ENCODE measurements around the gene ACSL6.

The ACSL6 gene

DNA sequence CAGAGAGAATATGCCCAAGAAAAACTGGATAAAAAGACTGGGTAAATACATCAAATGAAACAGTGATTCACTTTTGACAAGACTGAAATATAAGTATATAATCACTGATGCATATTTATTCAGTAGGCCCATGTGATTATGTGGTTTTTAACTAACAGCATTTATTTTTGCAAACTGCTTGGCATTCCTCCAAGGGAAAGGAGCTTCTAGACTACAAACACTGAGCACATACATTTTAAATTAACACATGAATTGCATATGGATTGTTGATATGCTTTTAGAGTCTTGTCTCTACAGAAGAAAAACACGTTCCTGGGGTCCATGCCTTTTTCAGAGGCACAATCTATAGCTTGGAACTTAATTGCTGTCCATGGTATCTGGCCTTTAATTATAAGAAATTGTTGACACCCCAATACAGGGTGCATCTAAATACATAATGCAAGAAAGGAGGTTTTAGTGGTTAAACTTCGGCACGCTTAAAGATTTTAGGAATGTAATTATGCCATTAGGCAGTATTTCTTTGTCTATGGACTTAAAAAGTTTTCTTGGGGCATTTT, 59.1 kb downstream of the ACSL6 start:
- TF ChIP-seq PRDM4 (tag by site-specific recombination; IDR thresholded peaks at IDR 0.05) = no peak
- peak; percentile 85 for TF ChIP-seq REST (tag by site-specific recombination; IDR thresholded peaks at IDR 0.05)
- Histone ChIP-seq H3K27ac (ENCODE audit: extremely low read depth, low read depth, low read length) (no peak overlapping the region), H3K4me1 (ENCODE audit: control insufficient read depth, insufficient read depth, low read length) (no peaks in the 10 kb centered on the region), H3K4me3 (ENCODE audit: low read depth, low read length) (no peak overlapping the region), H3K36me3 (ENCODE audit: control insufficient read depth in 2 of 2, insufficient read depth in 1 of 2, low read length in 2 of 2) (no peaks in the 10 kb centered on the region), H3K9me3 (ENCODE audit: control insufficient read depth, insufficient read depth, low read depth, low read length) (no peaks in the 10 kb centered on the region)
- CTCF ChIA-PET = no interaction called here
- POLR2A ChIA-PET = no interaction called here

GRCh38 chr5:131950706-131951105, 60.8 kb downstream of the ACSL6 start:
- ChIA-PET POLR2A (no interaction called here), CTCF (no interaction called here)
- no peaks in the 10 kb centered on the region for H3K9me3 ChIP-seq (ENCODE audit: control insufficient read depth, insufficient read depth, low read depth, low read length)
- no peaks in the 10 kb centered on the region for H3K36me3 ChIP-seq (ENCODE audit: control insufficient read depth in 2 of 2, insufficient read depth in 1 of 2, low read length in 2 of 2)
- H3K27ac ChIP-seq (ENCODE audit: extremely low read depth, low read depth, low read length) = no peak overlapping the region
- H3K4me1 ChIP-seq (ENCODE audit: control insufficient read depth, insufficient read depth, low read length) = no peaks in the 10 kb centered on the region
- H3K4me3 ChIP-seq (ENCODE audit: low read depth, low read length) = no peak overlapping the region
- TF ChIP-seq ZNF639 (tag by site-specific recombination; IDR thresholded peaks at IDR 0.05) (no peak), ZNF391 (tag by site-specific recombination; IDR thresholded peaks at IDR 0.05; ENCODE audit: borderline replicate concordance, low read depth) (no peak), SP3 (tag by site-specific recombination; IDR thresholded peaks at IDR 0.05) (no peak), ZNF792 (tag by site-specific recombination; IDR thresholded peaks at IDR 0.05) (no peak), ZNF416 (tag by site-specific recombination; IDR thresholded peaks at IDR 0.05) (no peak), YY2 (tag by site-specific recombination; IDR thresholded peaks at IDR 0.05) (no peak), ZNF544 (tag by site-specific recombination; IDR thresholded peaks at IDR 0.05) (no peak), ZNF677 (tag by site-specific recombination; IDR thresholded peaks at IDR 0.05) (no peak), PRDM1 (tag by site-specific recombination; IDR thresholded peaks at IDR 0.05) (no peak), ZNF664 (tag by site-specific recombination; IDR thresholded peaks at IDR 0.05) (no peak), ZNF292 (tag by site-specific recombination; IDR thresholded peaks at IDR 0.05; ENCODE audit: borderline replicate concordance, low read depth) (no peak), ZNF560 (tag by site-specific recombination; IDR thresholded peaks at IDR 0.05; ENCODE audit: borderline replicate concordance) (no peak), ZNF777 (tag by site-specific recombination; IDR thresholded peaks at IDR 0.05; ENCODE audit: borderline replicate concordance) (no peak), SCRT1 (tag by site-specific recombination; IDR thresholded peaks at IDR 0.05; ENCODE audit: borderline replicate concordance) (no peak), ZNF548 (tag by site-specific recombination; IDR thresholded peaks at IDR 0.05) (no peak), ZNF341 (tag by site-specific recombination; IDR thresholded peaks at IDR 0.05; ENCODE audit: low read depth) (no peak), HOXA7 (CRISPR knock-in tag; IDR thresholded peaks at IDR 0.05; ENCODE audit: borderline replicate concordance) (no peak)
- TF ChIP-seq, protein P1, sequence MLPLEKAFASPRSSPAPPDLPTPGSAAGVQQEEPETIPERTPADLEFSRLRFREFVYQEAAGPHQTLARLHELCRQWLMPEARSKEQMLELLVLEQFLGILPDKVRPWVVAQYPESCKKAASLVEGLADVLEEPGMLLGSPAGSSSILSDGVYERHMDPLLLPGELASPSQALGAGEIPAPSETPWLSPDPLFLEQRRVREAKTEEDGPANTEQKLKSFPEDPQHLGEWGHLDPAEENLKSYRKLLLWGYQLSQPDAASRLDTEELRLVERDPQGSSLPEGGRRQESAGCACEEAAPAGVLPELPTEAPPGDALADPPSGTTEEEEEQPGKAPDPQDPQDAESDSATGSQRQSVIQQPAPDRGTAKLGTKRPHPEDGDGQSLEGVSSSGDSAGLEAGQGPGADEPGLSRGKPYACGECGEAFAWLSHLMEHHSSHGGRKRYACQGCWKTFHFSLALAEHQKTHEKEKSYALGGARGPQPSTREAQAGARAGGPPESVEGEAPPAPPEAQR (tag by site-specific recombination; IDR thresholded peaks at IDR 0.05) = no peak

All from HEK293 (cell line).